HG03064 (cell line): ENCODE data around the gene CPSF4L.
"Not testable (repeated sequence)": the region's sequence is repeated elsewhere in the genome, so short reads cannot be mapped to it uniquely, and the experiment has no call there.

Experiments
- ATAC-seq: cut with Tn5 transposase; IDR thresholded peaks from one replicate; pipeline ENCODE4 v1.9.1; 2021; ENCODE audit warnings: low read depth; ENCODE audit not compliant: unreplicated experiment

CPSF4L gene

GRCh38 chr17:73261617-73261951 is at the start of gene CPSF4L:
CPSF4L (minus strand) TSS chr17:73261880; CDS start chr17:73261818, 62 bp downstream.
- no peak for ATAC-seq

- peak; percentile 18 for ATAC-seq
These were observed 49.7 kb upstream of the CPSF4L start for GRCh38 chr17:73311428-73311780.

- no peak for ATAC-seq
These were observed 48.3 kb upstream of the CPSF4L start for GRCh38 chr17:73309727-73310596.

- ATAC-seq = not testable (repeated sequence)
These were observed 47.3 kb upstream of the CPSF4L start for GRCh38 chr17:73308959-73309358.

GRCh38 chr17:73308017-73308823 is 46.5 kb upstream of the CPSF4L start:
- ATAC-seq = no peak

- ATAC-seq = no peak
These were observed 45.5 kb upstream of the CPSF4L start for GRCh38 chr17:73307130-73307529.

GRCh38 chr17:73305845-73306836 is 44.5 kb upstream of the CPSF4L start:
- no peak for ATAC-seq

- no peak for ATAC-seq
These were observed 43.5 kb upstream of the CPSF4L start for GRCh38 chr17:73304971-73305812.

- ATAC-seq = no peak
These were observed 42.8 kb upstream of the CPSF4L start for GRCh38 chr17:73304438-73304837.

- no peak for ATAC-seq
These were observed 40.5 kb upstream of the CPSF4L start for GRCh38 chr17:73302189-73302588.

- no peak for ATAC-seq
These were observed 39.7 kb upstream of the CPSF4L start for GRCh38 chr17:73301369-73301768.

GRCh38 chr17:73300392-73300791 is 38.7 kb upstream of the CPSF4L start:
- ATAC-seq = no peak

GRCh38 chr17:73297934-73298861 is 36.5 kb upstream of the CPSF4L start:
- ATAC-seq = no peak

- no peak for ATAC-seq
These were observed 31.8 kb upstream of the CPSF4L start for GRCh38 chr17:73293480-73293911.

GRCh38 chr17:73293031-73293430 is 31.4 kb upstream of the CPSF4L start:
- ATAC-seq = no peak

GRCh38 chr17:73292031-73292531 is 30.4 kb upstream of the CPSF4L start:
- ATAC-seq = no peak

GRCh38 chr17:73291260-73291801 is 29.7 kb upstream of the CPSF4L start:
- peak; percentile 94 for ATAC-seq
